Measurements from ENCODE around the gene IFNAR1. TPM values are rescaled to one million over a fixed set of nuclear protein-coding genes. Genes with fewer than 3 reads are reported as not detected.

The IFNAR1 gene
- total RNA-seq (10 to 100 TPM; 24.7 to 60.8 (median 40.0) TPM), polyA plus RNA-seq (10 to 100 TPM; 62.5 to 76.2 TPM), total RNA-seq (52.6 reads per million, percentile 72 among the genes with 10 or more reads in this experiment)

GRCh38 chr21:33324291-33325221 lies at the start of gene IFNAR1:
TSS of gene IFNAR1 (plus strand) at chr21:33324970. CDS start at chr21:33325056, 86 bp downstream.
- Histone ChIP-seq H3K4me1 (ENCODE audit: control insufficient read depth in 2 of 2, insufficient read depth in 2 of 2, low read length in 2 of 2) (peaks cover 21 to 23% of the 10 kb centered on the region in 2 donors), H3K9me3 (ENCODE audit: control insufficient read depth in 2 of 3, low read length in 3 of 3) (no peaks in the 10 kb centered on the region), H3K36me3 (ENCODE audit: control insufficient read depth in 2 of 3, insufficient read depth in 3 of 3, low read length in 3 of 3) (peaks cover 0 to 7% (median 0%) of the 10 kb centered on the region in 3 experiments), H3K27ac (ENCODE audit: low read depth, low read length) (peak within 1 kb of the TSS; percentile 94), H3K4me3 (ENCODE audit: low read length) (peak within 1 kb of the TSS; percentile 87), H3K27me3 (ENCODE audit: control insufficient read depth in 2 of 2, insufficient read depth in 2 of 2, low read length in 2 of 2) (no peaks in the 10 kb centered on the region)
- no peak within 1 kb of the TSS for H3K4me3 Mint-ChIP-seq
- peak; percentile 94 to 100 (median 98) for DNase-seq
- ATAC-seq = peak; percentile 94
- peaks cover 0 to 4% (median 0%) of the 10 kb centered on the region in 5 donors for H3K36me3 Mint-ChIP-seq
- peaks cover 0 to 33% (median 26%) of the 10 kb centered on the region in 7 donors for H3K4me1 Mint-ChIP-seq
- H3K27me3 Mint-ChIP-seq = peaks cover 0 to 2% (median 0%) of the 10 kb centered on the region in 5 donors
- no peaks in the 10 kb centered on the region for H3K9me3 Mint-ChIP-seq
- POLR2A ChIA-PET = interaction anchor here (0.7 to 2.4 kb wide), 38 partner anchors 9 to 553 kb away, joined by 3 to 58 read pairs (median 5); partner anchors contain the start of genes IFNAR2, IFNGR2, IL10RB and PAXBP1
- intact Hi-C loops (cut with micrococcal nuclease) = loop anchor here (1.0 to 5.0 kb wide), 20 partner anchors 25 to 597 kb away; partner anchors contain the start of genes GART (in 2 of the 2), IL10RB (in 2 of the 2), CRYZL1 (in 1 of the 2) and DNAJC28 (in 1 of the 2)
- CTCF ChIA-PET = interaction anchor here (0.6 to 2.0 kb wide), 10 partner anchors 15 to 549 kb away, joined by 3 to 17 read pairs (median 4); partner anchors contain the start of gene IL10RB
- H3K27ac Mint-ChIP-seq = no peak within 1 kb of the TSS

GRCh38 chr21:33278721-33279120 lies 46.0 kb upstream of the IFNAR1 start:
- Histone ChIP-seq H3K36me3 (ENCODE audit: control insufficient read depth in 2 of 3, insufficient read depth in 3 of 3, low read length in 3 of 3) (peaks cover 10 to 55% (median 10%) of the 10 kb centered on the region in 3 experiments), H3K27me3 (ENCODE audit: control insufficient read depth in 2 of 2, insufficient read depth in 2 of 2, low read length in 2 of 2) (no peaks in the 10 kb centered on the region), H3K9me3 (ENCODE audit: control insufficient read depth in 2 of 3, low read length in 3 of 3) (no peaks in the 10 kb centered on the region), H3K4me3 (ENCODE audit: low read length) (no peak overlapping the region), H3K4me1 (ENCODE audit: control insufficient read depth in 2 of 2, insufficient read depth in 2 of 2, low read length in 2 of 2) (peaks cover 0 to 3% of the 10 kb centered on the region in 2 donors), H3K27ac (ENCODE audit: low read depth, low read length) (no peak overlapping the region)
- no peak overlapping the region for H3K27ac Mint-ChIP-seq
- H3K36me3 Mint-ChIP-seq = peaks cover 7 to 59% (median 55%) of the 10 kb centered on the region in 5 donors
- DNase-seq = no peak
- POLR2A ChIA-PET = interaction anchor here (0.9 to 1.7 kb wide), 5 partner anchors 13 to 83 kb away, joined by 3 to 5 read pairs (median 3); partner anchors contain the start of genes IFNAR1 and IL10RB
- H3K4me1 Mint-ChIP-seq = peaks cover 9 to 24% (median 15%) of the 10 kb centered on the region in 7 donors
- CTCF ChIA-PET = interaction anchor here (0.6 to 1.3 kb wide), 3 partner anchors 20 to 441 kb away, joined by 3 read pairs; no protein-coding TSS in a partner anchor
- peaks cover 0 to 3% (median 0%) of the 10 kb centered on the region in 11 donors for H3K9me3 Mint-ChIP-seq
- intact Hi-C loops (cut with micrococcal nuclease) = no loop called here
- H3K27me3 Mint-ChIP-seq = no peaks in the 10 kb centered on the region
- no peak for ATAC-seq
- H3K4me3 Mint-ChIP-seq = no peak overlapping the region

GRCh38 chr21:33279330-33279820 lies 45.4 kb upstream of the IFNAR1 start:
- no peaks in the 10 kb centered on the region for H3K27me3 Mint-ChIP-seq
- H3K27ac Mint-ChIP-seq = no peak overlapping the region
- no peak overlapping the region for H3K4me3 Mint-ChIP-seq
- H3K27ac ChIP-seq (ENCODE audit: low read depth, low read length) = no peak overlapping the region
- no peaks in the 10 kb centered on the region for H3K27me3 ChIP-seq (ENCODE audit: control insufficient read depth in 2 of 2, insufficient read depth in 2 of 2, low read length in 2 of 2)
- H3K9me3 ChIP-seq (ENCODE audit: control insufficient read depth in 2 of 3, low read length in 3 of 3) = no peaks in the 10 kb centered on the region
- H3K36me3 ChIP-seq (ENCODE audit: control insufficient read depth in 2 of 3, insufficient read depth in 3 of 3, low read length in 3 of 3) = peaks cover 11 to 61% (median 12%) of the 10 kb centered on the region in 3 experiments
- intact Hi-C loops (cut with micrococcal nuclease) = no loop called here
- no peak overlapping the region for H3K4me3 ChIP-seq (ENCODE audit: low read length)
- ATAC-seq (no peak), DNase-seq (no peak)
- POLR2A ChIA-PET = interaction anchor here (0.9 to 1.7 kb wide), 4 partner anchors 13 to 82 kb away, joined by 3 to 5 read pairs (median 4); partner anchors contain the start of genes IFNAR1 and IL10RB
- peaks cover 0 to 3% (median 0%) of the 10 kb centered on the region in 11 donors for H3K9me3 Mint-ChIP-seq
- peaks cover 8 to 21% (median 15%) of the 10 kb centered on the region in 7 donors for H3K4me1 Mint-ChIP-seq
- peaks cover 0 to 3% of the 10 kb centered on the region in 2 donors for H3K4me1 ChIP-seq (ENCODE audit: control insufficient read depth in 2 of 2, insufficient read depth in 2 of 2, low read length in 2 of 2)
- peaks cover 5 to 59% (median 56%) of the 10 kb centered on the region in 5 donors for H3K36me3 Mint-ChIP-seq
- CTCF ChIA-PET = interaction anchor here (0.6 to 1.3 kb wide), 3 partner anchors 19 to 442 kb away, joined by 3 read pairs; no protein-coding TSS in a partner anchor

- H3K36me3 ChIP-seq (ENCODE audit: control insufficient read depth in 2 of 3, insufficient read depth in 3 of 3, low read length in 3 of 3) = peaks cover 15 to 79% (median 19%) of the 10 kb centered on the region in 3 experiments
- no peak for ATAC-seq
- H3K9me3 ChIP-seq (ENCODE audit: control insufficient read depth in 2 of 3, low read length in 3 of 3) = no peaks in the 10 kb centered on the region
- ChIA-PET POLR2A (interaction anchor here (0.7 to 1.3 kb wide), 3 partner anchors 44 to 48 kb away, joined by 3 read pairs; partner anchors contain the start of gene IFNAR1), CTCF (no interaction called here)
- H3K4me1 ChIP-seq (ENCODE audit: control insufficient read depth in 2 of 2, insufficient read depth in 2 of 2, low read length in 2 of 2) = peaks cover 0 to 3% of the 10 kb centered on the region in 2 donors
- Mint-ChIP-seq H3K4me1 (peaks cover 7 to 26% (median 14%) of the 10 kb centered on the region in 7 donors), H3K4me3 (no peak overlapping the region), H3K27ac (no peak overlapping the region), H3K9me3 (peaks cover 0 to 3% (median 0%) of the 10 kb centered on the region in 11 donors), H3K27me3 (no peaks in the 10 kb centered on the region), H3K36me3 (peaks cover 5 to 63% (median 52%) of the 10 kb centered on the region in 5 donors)
- intact Hi-C loops (cut with micrococcal nuclease) = no loop called here
- H3K27ac ChIP-seq (ENCODE audit: low read depth, low read length) = no peak overlapping the region
- no peak overlapping the region for H3K4me3 ChIP-seq (ENCODE audit: low read length)
- H3K27me3 ChIP-seq (ENCODE audit: control insufficient read depth in 2 of 2, insufficient read depth in 2 of 2, low read length in 2 of 2) = no peaks in the 10 kb centered on the region
- no peak for DNase-seq
Observed at GRCh38 chr21:33281096-33281652, 43.6 kb upstream of the IFNAR1 start.

- peaks cover 0 to 3% of the 10 kb centered on the region in 2 donors for H3K4me1 ChIP-seq (ENCODE audit: control insufficient read depth in 2 of 2, insufficient read depth in 2 of 2, low read length in 2 of 2)
- H3K27me3 ChIP-seq (ENCODE audit: control insufficient read depth in 2 of 2, insufficient read depth in 2 of 2, low read length in 2 of 2) = no peaks in the 10 kb centered on the region
- intact Hi-C loops (cut with micrococcal nuclease) = no loop called here
- POLR2A ChIA-PET = interaction anchor here (0.7 kb wide), 1 partner anchor 14 kb away, joined by 3 read pairs; no protein-coding TSS in a partner anchor
- Mint-ChIP-seq H3K27me3 (no peaks in the 10 kb centered on the region), H3K27ac (peak overlapping the region in 7 of 9 donors; percentile 32 to 77 (median 59)), H3K4me3 (no peak overlapping the region), H3K4me1 (peaks cover 8 to 20% (median 10%) of the 10 kb centered on the region in 7 donors), H3K9me3 (peaks cover 0 to 3% (median 0%) of the 10 kb centered on the region in 11 donors), H3K36me3 (peaks cover under 1 to 61% (median 47%) of the 10 kb centered on the region in 5 donors)
- H3K9me3 ChIP-seq (ENCODE audit: control insufficient read depth in 2 of 3, low read length in 3 of 3) = no peaks in the 10 kb centered on the region
- H3K4me3 ChIP-seq (ENCODE audit: low read length) = no peak overlapping the region
- no peak overlapping the region for H3K27ac ChIP-seq (ENCODE audit: low read depth, low read length)
- ATAC-seq (no peak), DNase-seq (no peak)
- CTCF ChIA-PET = no interaction called here
- peaks cover 15 to 90% (median 25%) of the 10 kb centered on the region in 3 experiments for H3K36me3 ChIP-seq (ENCODE audit: control insufficient read depth in 2 of 3, insufficient read depth in 3 of 3, low read length in 3 of 3)
Observed at GRCh38 chr21:33283203-33283602, 41.6 kb upstream of the IFNAR1 start.

GRCh38 chr21:33286076-33286475 lies 38.7 kb upstream of the IFNAR1 start:
- H3K36me3 Mint-ChIP-seq = peaks cover 6 to 45% (median 29%) of the 10 kb centered on the region in 5 donors
- DNase-seq = no peak
- no peak overlapping the region for H3K27ac ChIP-seq (ENCODE audit: low read depth, low read length)
- no peaks in the 10 kb centered on the region for H3K27me3 Mint-ChIP-seq
- H3K4me1 Mint-ChIP-seq = peaks cover 8 to 20% (median 11%) of the 10 kb centered on the region in 7 donors
- POLR2A ChIA-PET = no interaction called here
- no peaks in the 10 kb centered on the region for H3K9me3 Mint-ChIP-seq
- H3K9me3 ChIP-seq (ENCODE audit: control insufficient read depth in 2 of 3, low read length in 3 of 3) = no peaks in the 10 kb centered on the region
- peak overlapping the region in 5 of 9 donors; percentile 14 to 76 (median 36) for H3K27ac Mint-ChIP-seq
- no peak for ATAC-seq
- H3K4me3 Mint-ChIP-seq = no peak overlapping the region
- no peak overlapping the region for H3K4me3 ChIP-seq (ENCODE audit: low read length)
- H3K4me1 ChIP-seq (ENCODE audit: control insufficient read depth in 2 of 2, insufficient read depth in 2 of 2, low read length in 2 of 2) = peaks cover 0 to 3% of the 10 kb centered on the region in 2 donors
- intact Hi-C loops (cut with micrococcal nuclease) = no loop called here
- no peaks in the 10 kb centered on the region for H3K27me3 ChIP-seq (ENCODE audit: control insufficient read depth in 2 of 2, insufficient read depth in 2 of 2, low read length in 2 of 2)
- H3K36me3 ChIP-seq (ENCODE audit: control insufficient read depth in 2 of 3, insufficient read depth in 3 of 3, low read length in 3 of 3) = peaks cover 9 to 91% (median 23%) of the 10 kb centered on the region in 3 experiments
- CTCF ChIA-PET = no interaction called here

Data from naive thymus-derived CD4-positive, alpha-beta T cell (primary cell).